GM12865 (cell line): ENCODE data around the gene ZC3H10.

Source experiments
- DNase-seq: peaks from one replicate; pipeline ENCODE4 v3.0.0; 2010; ENCODE audit warnings: low read depth
- H3K4me3 ChIP-seq: 2 replicates; pipeline ENCODE4 v1.5.1; 2011; ENCODE audit warnings: mild to moderate bottlenecking, low read depth, low read length, control low read depth
- TF ChIP-seq, protein P1 (sequence below): IDR thresholded peaks from 2 replicates; pipeline ENCODE4 v1.5.1; 2011; ENCODE audit warnings: low read length, control low read depth, low read depth, inconsistent platforms; ENCODE audit not compliant: insufficient read depth; ENCODE audit errors: missing control alignments

The ZC3H10 gene

DNA sequence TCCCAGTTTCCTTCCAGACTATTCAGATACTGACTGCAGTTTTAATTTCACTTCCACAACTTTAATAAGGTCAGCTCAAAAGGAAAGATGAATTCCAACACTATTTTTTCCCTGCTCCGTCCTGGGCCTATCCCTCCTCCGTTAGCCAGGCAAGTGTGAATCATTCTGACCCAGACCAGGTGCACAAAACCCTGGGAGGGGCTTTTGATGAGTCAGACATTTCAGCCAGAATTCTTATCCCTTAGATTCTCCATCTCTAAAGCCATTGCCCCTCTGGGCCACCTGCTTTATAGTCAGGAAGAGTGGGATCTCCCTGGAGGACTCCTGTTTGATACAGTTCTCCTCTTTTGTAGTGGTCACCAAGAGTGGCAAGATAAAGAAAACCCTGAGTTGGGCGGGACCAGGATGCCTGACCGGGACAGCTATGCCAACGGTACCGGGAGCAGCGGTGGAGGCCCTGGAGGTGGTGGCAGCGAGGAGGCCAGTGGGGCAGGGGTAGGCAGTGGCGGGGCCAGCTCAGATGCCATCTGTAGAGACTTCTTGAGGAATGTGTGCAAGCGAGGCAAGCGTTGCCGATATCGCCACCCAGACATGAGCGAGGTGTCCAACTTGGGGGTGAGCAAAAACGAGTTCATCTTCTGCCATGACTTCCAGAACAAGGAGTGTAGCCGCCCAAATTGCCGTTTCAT is 2.2 kb downstream of the ZC3H10 start:
- TF ChIP-seq, protein P1, sequence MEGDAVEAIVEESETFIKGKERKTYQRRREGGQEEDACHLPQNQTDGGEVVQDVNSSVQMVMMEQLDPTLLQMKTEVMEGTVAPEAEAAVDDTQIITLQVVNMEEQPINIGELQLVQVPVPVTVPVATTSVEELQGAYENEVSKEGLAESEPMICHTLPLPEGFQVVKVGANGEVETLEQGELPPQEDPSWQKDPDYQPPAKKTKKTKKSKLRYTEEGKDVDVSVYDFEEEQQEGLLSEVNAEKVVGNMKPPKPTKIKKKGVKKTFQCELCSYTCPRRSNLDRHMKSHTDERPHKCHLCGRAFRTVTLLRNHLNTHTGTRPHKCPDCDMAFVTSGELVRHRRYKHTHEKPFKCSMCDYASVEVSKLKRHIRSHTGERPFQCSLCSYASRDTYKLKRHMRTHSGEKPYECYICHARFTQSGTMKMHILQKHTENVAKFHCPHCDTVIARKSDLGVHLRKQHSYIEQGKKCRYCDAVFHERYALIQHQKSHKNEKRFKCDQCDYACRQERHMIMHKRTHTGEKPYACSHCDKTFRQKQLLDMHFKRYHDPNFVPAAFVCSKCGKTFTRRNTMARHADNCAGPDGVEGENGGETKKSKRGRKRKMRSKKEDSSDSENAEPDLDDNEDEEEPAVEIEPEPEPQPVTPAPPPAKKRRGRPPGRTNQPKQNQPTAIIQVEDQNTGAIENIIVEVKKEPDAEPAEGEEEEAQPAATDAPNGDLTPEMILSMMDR, result no peak
- no peak overlapping the region for H3K4me3 ChIP-seq

DNA sequence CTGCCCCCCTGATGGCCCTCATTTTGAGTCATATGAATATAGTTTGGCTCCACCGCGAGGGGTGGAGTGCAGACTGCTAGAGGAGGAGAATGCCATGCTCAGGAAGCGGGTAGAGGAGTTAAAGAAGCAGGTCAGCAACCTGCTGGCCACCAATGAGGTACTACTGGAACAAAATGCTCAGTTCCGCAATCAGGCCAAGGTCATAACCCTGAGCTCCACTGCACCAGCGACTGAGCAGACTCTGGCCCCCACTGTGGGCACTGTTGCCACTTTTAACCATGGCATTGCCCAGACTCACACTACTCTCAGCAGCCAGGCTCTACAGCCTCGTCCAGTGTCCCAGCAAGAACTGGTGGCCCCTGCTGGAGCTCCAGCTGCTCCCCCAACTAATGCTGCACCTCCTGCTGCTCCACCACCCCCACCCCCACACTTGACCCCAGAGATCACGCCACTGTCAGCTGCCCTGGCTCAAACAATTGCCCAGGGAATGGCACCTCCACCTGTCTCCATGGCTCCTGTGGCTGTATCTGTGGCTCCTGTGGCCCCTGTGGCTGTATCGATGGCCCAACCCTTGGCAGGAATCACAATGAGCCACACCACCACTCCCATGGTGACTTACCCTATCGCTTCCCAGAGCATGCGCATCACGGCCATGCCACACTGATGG is 3.3 kb downstream of the ZC3H10 start:
- H3K4me3 ChIP-seq, result no peak overlapping the region
- TF ChIP-seq, protein P1, result no peak
- DNase-seq, result no peak

More for the DNA sequence above, 2.2 kb downstream of the ZC3H10 start:
- no peak for DNase-seq

DNA sequence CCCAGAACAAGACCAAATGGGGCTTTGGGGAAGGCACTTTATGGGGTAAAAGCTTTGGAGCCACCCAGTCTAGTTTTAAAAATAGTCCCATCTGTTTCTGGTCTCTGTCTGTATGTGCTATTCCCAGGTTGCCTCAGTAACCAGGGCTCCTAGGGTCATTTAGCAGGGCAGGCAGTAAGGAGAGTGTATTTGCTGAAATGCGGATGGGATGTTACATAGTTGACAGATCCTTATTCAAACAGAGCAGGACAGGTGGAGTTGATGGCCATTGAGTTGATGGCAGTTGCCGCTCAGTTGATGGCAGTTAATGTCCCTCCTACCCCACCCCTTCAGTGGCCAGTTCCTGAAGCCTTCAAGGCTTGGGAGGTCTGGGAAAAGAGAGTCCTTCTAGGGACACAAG is 4.6 kb downstream of the ZC3H10 start:
- no peak overlapping the region for H3K4me3 ChIP-seq
- DNase-seq, result no peak
- TF ChIP-seq, protein P1, result no peak

DNA sequence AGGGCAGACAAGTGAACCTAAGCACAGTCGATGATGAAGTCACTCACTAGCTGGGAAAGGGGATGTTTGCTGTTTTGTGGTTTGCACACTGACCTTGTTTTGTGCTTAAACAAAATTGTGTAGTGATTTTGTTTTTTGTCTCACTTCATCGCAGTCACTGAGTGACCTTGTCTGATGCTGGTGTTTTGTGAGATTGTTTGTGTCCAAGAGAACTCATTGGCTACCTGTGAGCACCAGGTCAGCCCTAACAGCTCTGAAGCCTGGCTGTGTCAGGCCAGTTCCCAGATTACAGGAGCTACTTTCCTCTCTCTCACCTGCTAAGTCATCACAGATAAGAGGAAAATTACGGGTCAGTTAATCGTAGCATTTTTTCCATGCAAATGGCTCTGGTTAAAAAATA is 6.1 kb downstream of the ZC3H10 start:
- H3K4me3 ChIP-seq, result no peak overlapping the region
- DNase-seq, result no peak
- TF ChIP-seq, protein P1, result no peak

DNA sequence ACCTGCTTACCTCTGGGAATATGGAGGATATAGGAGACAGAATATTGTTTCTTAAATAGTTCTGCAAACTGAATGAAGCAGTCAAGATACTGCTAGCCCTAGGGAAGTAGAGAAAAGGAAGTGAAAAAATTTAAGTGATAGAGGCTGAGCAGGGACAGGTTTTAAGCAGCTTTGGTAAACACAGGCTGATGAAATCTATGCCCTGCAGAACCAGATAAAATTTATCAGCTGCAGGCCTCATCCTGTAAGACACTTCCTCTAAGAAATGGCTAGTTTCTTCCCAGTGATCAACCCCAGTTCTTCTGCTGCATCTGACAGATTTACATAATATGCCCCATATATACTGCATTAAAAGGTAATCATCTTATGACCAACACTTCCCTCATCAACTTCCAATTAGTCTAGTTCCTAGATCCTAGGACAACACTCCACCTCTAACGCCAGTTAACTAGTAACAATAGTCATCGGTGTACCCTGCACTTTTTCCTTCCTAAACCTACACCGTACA is 8.7 kb downstream of the ZC3H10 start:
- TF ChIP-seq, protein P1, result no peak
- peak; percentile 41 for DNase-seq
- no peak overlapping the region for H3K4me3 ChIP-seq

DNA sequence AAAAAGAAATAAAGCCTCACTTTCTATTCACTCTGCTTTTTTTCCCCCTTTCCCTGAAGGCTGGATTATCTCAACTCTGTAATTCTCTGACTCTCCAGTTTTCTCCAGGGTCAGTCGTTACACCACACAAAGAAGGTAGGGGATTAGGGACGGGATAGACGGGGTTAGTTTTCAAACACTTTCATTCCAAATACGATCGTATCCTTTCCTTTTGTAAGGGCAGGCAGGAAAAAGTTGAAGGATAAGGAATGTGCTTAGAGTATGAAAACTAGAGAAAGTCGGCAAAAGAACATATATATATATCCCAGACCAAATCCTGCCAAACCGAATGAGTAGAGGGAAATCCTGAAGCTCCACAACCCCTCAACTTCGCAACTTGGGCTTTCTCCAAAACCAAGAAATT is 9.4 kb downstream of the ZC3H10 start:
- TF ChIP-seq, protein P1, result no peak
- H3K4me3 ChIP-seq, result peak overlapping the region; percentile 92
- DNase-seq, result no peak
